K562 (cell line): Measurements from ENCODE around the gene KLHL22. TPM values are rescaled to one million over a fixed set of nuclear protein-coding genes. Genes with fewer than 3 reads are reported as not detected.

ENCODE experiments used
- CCAR2 ChIP-seq: fragments of 200-400 bp; formaldehyde crosslinking; IDR thresholded peaks from 2 replicates; pipeline ENCODE4 v1.6.1; 2017; ENCODE audit warnings: mild to moderate bottlenecking, low read depth, low read length
- CGGBP1 ChIP-seq: fragments of 250-450 bp; sonication (Bioruptor Pico); IDR thresholded peaks from 2 replicates; pipeline ENCODE4 v1.9.0; 2021; ENCODE audit warnings: mild to moderate bottlenecking
- CTBP1 ChIP-seq: fragments of 450-650 bp; IDR thresholded peaks from 2 replicates; pipeline ENCODE4 v1.6.1; 2016; ENCODE audit warnings: borderline replicate concordance
- E2F3 ChIP-seq: fragments of 250-450 bp; sonication (Bioruptor Pico); IDR thresholded peaks from 2 replicates; pipeline ENCODE4 v1.4.0; 2020; ENCODE audit warnings: mild to moderate bottlenecking
- ELF2 ChIP-seq: fragments of 250-450 bp; sonication (Bioruptor Pico); IDR thresholded peaks from 2 replicates; pipeline ENCODE4 v1.5.0; 2021; ENCODE audit warnings: mild to moderate bottlenecking
- FOXJ3 ChIP-seq: sonication (generic); formaldehyde crosslinking; IDR thresholded peaks from 2 replicates; pipeline ENCODE4 v1.4.0; 2020; ENCODE audit warnings: mild to moderate bottlenecking, missing genetic modification reagents
- FOXP1 ChIP-seq: sonication (generic); formaldehyde crosslinking; IDR thresholded peaks from 2 replicates; pipeline ENCODE4 v1.8.0; 2022; ENCODE audit warnings: mild to moderate bottlenecking, missing genetic modification reagents
- GATAD2A ChIP-seq: fragments of 450-650 bp; IDR thresholded peaks from 2 replicates; pipeline ENCODE4 v1.6.1; 2017
- ILK ChIP-seq: fragments of 450-650 bp; IDR thresholded peaks from 2 replicates; pipeline ENCODE4 v1.6.1; 2016; ENCODE audit warnings: missing genetic modification characterization, low read depth, mild to moderate bottlenecking, missing compliant biosample characterization, moderate library complexity, borderline replicate concordance
- JUNB ChIP-seq: fragments of 450-650 bp; formaldehyde crosslinking; conservative IDR thresholded peaks from 2 replicates; pipeline ENCODE4 v1.4.0; 2020; ENCODE audit warnings: mild to moderate bottlenecking
- MEF2D ChIP-seq: conservative IDR thresholded peaks from 2 replicates; pipeline ENCODE4 v1.6.1; 2016; ENCODE audit warnings: low read depth, missing genetic modification characterization, missing compliant biosample characterization
- MXD1 ChIP-seq: fragments of 250-450 bp; sonication (Bioruptor Pico); IDR thresholded peaks from 2 replicates; pipeline ENCODE4 v1.8.0; 2021; ENCODE audit warnings: borderline replicate concordance, mild to moderate bottlenecking, moderate library complexity; ENCODE audit not compliant: poor library complexity, severe bottlenecking
- NFXL1 ChIP-seq: fragments of 450-650 bp; formaldehyde crosslinking; IDR thresholded peaks from 2 replicates; pipeline ENCODE4 v1.4.0; 2021; ENCODE audit warnings: mild to moderate bottlenecking
- POLR3G ChIP-seq: IDR thresholded peaks from 2 replicates; pipeline ENCODE4 v1.6.1; 2011; ENCODE audit not compliant: insufficient read length, insufficient replicate concordance; ENCODE audit errors: extremely low read depth
- RNF219 ChIP-seq: fragments of 250-450 bp; sonication (Bioruptor Pico); IDR thresholded peaks from 2 replicates; pipeline ENCODE4 v1.5.0; 2022; ENCODE audit warnings: mild to moderate bottlenecking
- STAG1 ChIP-seq: sonication (generic); formaldehyde crosslinking; IDR thresholded peaks from 2 replicates; pipeline ENCODE4 v1.5.0; 2020; ENCODE audit warnings: missing genetic modification reagents, borderline replicate concordance
- TCF15 ChIP-seq: fragments of 250-450 bp; sonication (Bioruptor Pico); IDR thresholded peaks from 2 replicates; pipeline ENCODE4 v1.8.0; 2022; ENCODE audit warnings: moderate library complexity, mild to moderate bottlenecking, inconsistent platforms
- TSC22D4 ChIP-seq: fragments of 450-650 bp; IDR thresholded peaks from 2 replicates; pipeline ENCODE4 v1.6.1; 2016; ENCODE audit warnings: missing genetic modification characterization, missing biosample characterization, control low read depth
- ZBTB1 ChIP-seq: sonication (generic); formaldehyde crosslinking; IDR thresholded peaks from 2 replicates; pipeline ENCODE4 v1.8.1; 2023; ENCODE audit warnings: missing genetic modification reagents, low read depth, mild to moderate bottlenecking, borderline replicate concordance
- ZBTB5 ChIP-seq: fragments of 450-650 bp; IDR thresholded peaks from 2 replicates; pipeline ENCODE4 v1.6.1; 2017; ENCODE audit warnings: antibody characterized with exemption
- ZNF511 ChIP-seq: sonication (generic); formaldehyde crosslinking; IDR thresholded peaks from 2 replicates; pipeline ENCODE4 v1.8.0; 2022; ENCODE audit warnings: mild to moderate bottlenecking, missing genetic modification reagents
- ZNF76 ChIP-seq: fragments of 250-450 bp; sonication (Bioruptor Pico); IDR thresholded peaks from 2 replicates; pipeline ENCODE4 v1.4.0; 2020; ENCODE audit warnings: mild to moderate bottlenecking, moderate library complexity, borderline replicate concordance
- polyA plus RNA-seq, 8 experiments: library from polyadenylated mRNA; depleted of rRNA in 4 of 8; stranded (reverse) in 5 of 8; unstranded in 3 of 8; fragments of >200 nt; fragmentation: Nextera tagmentation in 2 of 8; fragmentation: Illumina TruSeq in 1 of 8; extraction: Ambion mirVana in 2 of 8; extraction: Trizol in 1 of 8; gene quantifications; 2 replicates each; pipeline versions ENCODE4 v1.2.1 to v1.2.3, GENCODE V29; 2011 to 2014; ENCODE audit warnings: inconsistent platforms in 1 of 8, missing spikeins in 1 of 8
- total RNA-seq, 7 experiments: library from RNA; depleted of rRNA in 6 of 7; stranded (reverse); fragments of >200 nt in 6 of 7; fragmentation: Illumina TruSeq in 2 of 7; extraction: Trizol in 2 of 7; gene quantifications; 2 replicates each; pipeline versions ENCODE4 v1.2.1 to v1.2.3, GENCODE V29; 2011 to 2021; ENCODE audit warnings: low replicate concordance in 1 of 7

Gene KLHL22
- total and polyA plus RNA-seq, 9 of the 15 experiments (the other 6 are each of a cell fraction or from before 2014, with no cell fraction given) = 1.3 to 25.6 (median 15.2) TPM

GRCh38 chr22:20439928-20440575, 55.5 kb downstream of the KLHL22 start (continued):
- TF ChIP-seq RNF219 (CRISPR knock-in tag) (no peak), GATAD2A (no peak), CCAR2 (no peak), CTBP1 (no peak), FOXP1 (CRISPR knock-in tag) (peak; percentile 82; the same call in 1 of the 2 replicates), NFXL1 (no peak), TSC22D4 (tag) (no peak), POLR3G (no peak), ZBTB1 (CRISPR knock-in tag) (no peak), MXD1 (CRISPR knock-in tag) (no peak), STAG1 (CRISPR knock-in tag) (peak; percentile 59; the same call in 1 of the 2 replicates), FOXJ3 (CRISPR knock-in tag) (no peak), ELF2 (no peak), ILK (tag) (no peak), CGGBP1 (no peak), MEF2D (tag) (no peak), ZNF511 (CRISPR knock-in tag) (peak; percentile 47; the same call in 1 of the 2 replicates), ZNF76 (CRISPR knock-in tag) (no peak), JUNB (CRISPR knock-in tag) (no peak), TCF15 (CRISPR knock-in tag) (no peak), ZBTB5 (no peak), E2F3 (CRISPR knock-in tag) (no peak)
